Activated CD4-positive, alpha-beta T cell treated with anti-CD3 and anti-CD28 coated beads, Interleukin-2, amount 50 U/mL, for 16 hours (primary cell): Measurements from ENCODE around the gene BASP1.
"Not testable (repeated sequence)": the region's sequence is repeated elsewhere in the genome, so short reads cannot be mapped to it uniquely, and the experiment has no call there.

Source experiments
- DNase-seq: peaks from one replicate; pipeline ENCODE4 v3.0.0-alpha.2; 2020

Gene BASP1

DNA sequence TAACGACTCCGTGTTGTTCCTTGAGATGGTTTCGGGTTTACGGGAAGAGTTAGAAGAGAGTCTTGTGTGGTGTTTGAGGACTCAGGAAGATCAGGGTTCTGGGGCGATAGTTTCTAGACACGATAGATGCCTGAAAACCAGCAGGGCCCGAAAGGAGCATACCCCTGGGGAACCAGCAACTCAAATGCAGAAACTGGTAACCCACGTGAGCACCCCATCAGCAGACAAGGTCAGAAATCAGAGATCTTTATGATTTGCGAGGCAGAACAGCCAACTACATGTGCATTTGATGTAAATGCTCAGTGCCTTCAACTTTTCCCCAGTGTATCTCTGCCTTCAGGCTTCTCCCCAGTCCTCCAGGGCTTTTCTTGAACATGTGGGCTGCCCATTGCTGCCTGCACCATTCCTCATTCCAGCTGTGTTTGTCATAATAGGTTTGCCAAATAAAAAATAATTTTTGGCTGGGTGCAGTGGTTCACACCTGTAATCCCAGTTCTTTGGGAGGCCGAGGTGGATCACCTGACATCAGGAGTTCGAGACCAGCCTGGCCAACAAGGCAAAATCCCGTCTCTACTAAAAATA, 75.1 kb downstream of the BASP1 start:
- DNase-seq = no peak

GRCh38 chr5:17294639-17295311, 77.3 kb downstream of the BASP1 start:
- DNase-seq = no peak

- no peak for DNase-seq
Observed at GRCh38 chr5:17295671-17296070, 78.2 kb downstream of the BASP1 start.

DNA sequence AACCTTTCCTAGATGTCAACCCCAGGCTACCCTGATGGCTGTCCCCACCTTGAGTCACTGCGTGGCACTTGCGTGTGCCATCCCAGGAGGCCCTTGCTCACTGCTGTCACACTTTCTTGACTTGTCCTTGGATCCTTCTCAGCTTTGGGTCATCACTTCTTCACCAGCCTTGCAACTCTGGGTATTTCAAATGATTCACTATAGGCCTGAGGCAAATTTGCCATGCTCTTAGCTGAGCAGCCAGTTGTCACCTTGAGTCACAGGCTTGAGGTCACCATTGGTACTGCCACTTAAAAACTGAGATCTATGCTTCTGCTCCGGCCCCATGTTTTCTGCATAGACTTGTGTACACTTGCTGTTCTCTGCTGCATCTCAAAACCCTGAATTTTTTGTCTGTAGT, 84.7 kb downstream of the BASP1 start:
- DNase-seq = no peak

DNA sequence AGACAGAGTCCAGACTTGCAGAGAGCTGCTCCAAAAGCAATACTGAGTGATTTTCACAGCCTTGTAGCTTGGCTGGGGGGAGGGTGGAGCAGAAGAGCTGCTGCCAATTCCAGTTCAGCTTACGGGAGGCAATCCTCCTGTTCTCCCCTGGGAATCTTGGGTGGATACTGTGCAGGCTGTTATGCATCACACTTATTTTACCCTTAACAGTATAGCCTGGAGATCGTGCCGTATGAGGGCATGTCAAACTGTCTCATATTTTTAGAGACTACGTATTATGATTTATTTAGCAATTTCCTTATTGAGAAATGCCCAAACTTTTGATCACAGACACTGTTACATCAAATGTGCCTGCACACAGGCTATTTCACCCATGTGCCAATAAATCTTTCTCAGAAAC, 85.2 kb downstream of the BASP1 start:
- no peak for DNase-seq

DNA sequence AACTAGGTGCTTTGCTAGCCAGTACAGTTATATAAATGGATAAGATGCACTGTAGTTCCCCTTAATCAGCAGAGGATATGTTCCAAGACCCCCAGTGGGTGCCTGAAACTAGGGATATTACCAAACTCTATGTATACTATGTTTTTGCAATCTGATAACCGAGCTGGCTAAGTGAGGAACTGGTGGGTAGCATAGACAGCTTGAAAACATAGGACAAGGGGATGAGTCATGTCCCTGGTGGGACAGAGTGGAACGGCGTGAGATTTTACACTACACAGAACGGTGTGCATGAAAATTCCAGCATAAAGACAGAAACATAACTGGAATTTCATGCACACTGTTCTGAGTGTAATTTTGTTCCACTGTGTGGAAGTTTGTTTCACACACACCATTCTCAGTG, 86.9 kb downstream of the BASP1 start:
- DNase-seq = no peak

GRCh38 chr5:17305017-17305416, 87.6 kb downstream of the BASP1 start:
- DNase-seq = no peak

DNA sequence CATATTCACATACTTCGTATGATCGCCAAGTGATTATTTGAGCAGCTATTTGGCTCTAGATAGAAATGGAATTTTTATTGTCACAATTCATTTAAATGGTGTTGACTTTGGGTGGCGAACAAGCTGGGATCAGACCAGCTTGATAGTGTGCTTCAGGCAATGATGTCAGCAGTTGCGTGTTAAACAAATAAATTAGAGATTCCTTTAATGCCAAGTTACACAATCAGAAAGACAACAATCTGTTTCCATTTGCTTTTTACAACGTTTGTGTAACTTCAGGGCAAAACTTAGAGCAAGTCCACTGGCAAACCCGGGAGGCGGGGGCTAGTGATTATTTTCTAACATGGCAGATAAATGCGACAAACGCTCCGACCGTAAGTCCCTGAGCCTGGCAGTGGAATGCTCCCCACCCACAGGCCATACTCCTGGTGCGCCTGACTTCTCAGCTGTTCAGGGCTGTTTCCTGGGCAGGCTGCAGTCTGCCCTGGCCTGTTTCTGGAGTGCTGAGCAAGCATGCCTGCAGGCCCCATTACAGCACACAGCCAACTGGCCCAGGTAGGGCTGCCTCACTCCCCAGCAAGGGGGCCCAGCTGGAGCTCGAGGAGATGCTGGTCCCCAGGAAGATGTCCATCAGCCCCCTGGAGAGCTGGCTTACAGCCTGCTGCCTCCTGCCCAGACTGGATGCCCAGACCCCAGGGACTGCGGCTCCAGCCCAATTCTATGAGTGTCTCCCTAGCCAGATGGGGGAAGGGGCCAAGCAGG, 88.7 kb downstream of the BASP1 start:
- DNase-seq = no peak

DNA sequence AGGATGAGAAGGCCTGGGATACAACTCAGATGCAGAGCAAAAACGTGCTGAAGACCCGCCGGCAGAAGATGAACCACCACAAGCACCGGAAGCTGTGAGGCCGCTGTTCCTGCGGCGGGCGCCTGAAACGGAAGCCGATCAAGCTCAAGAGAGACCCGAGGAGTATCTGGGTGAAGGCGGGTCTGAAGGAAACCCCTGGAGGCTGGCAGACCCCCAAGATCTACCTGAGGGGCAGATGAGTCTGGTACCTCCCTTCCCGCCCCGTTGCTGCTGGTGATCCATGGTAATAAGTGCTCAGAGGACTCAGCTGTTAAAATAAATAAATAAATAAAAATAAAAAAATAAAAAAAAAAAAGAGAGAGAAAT, 89.3 kb downstream of the BASP1 start:
- no peak for DNase-seq

DNA sequence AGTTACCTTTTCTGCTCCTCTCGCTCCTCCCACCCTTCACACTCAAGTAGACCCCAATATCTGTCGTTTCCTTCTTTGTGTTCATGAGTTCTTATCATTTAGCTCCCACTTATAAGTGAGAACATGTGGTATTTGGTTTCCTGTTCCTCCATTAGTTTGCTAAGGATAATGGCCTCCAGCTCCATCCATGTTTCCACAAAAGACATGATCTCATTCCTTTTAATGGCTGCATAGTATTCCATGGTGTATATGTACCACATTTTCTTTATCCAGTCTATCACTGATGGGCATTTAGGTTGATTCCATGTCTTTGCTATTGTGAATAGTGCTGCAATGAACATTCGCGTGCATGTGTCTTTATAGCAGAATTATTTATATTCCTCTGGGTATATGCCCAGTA, 90.0 kb downstream of the BASP1 start:
- DNase-seq = not testable (repeated sequence)

- no peak for DNase-seq
Observed at GRCh38 chr5:17308326-17309065, 91.1 kb downstream of the BASP1 start.

DNA sequence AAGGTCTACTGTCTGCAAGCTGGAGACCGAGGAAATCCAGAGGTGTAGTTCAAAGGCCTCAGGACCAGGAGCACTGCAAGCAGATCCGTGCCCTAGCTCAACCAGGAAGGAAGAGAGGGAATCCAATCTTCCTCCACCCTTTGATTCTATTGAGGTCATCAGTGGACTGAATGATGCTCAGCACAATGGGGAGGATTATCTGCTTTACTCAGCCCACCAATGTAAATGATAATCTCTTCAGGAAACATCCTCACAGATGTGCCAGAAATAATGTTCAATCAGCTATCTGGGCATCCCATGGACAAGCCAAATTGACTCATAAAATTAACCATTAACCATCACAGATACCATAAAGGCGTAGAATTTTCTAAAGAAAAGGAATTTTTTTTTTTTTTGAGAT, 92.0 kb downstream of the BASP1 start:
- DNase-seq = no peak

- DNase-seq = not testable (repeated sequence)
Observed at GRCh38 chr5:17310502-17310901, 93.1 kb downstream of the BASP1 start.

- not testable (repeated sequence) for DNase-seq
Observed at GRCh38 chr5:17311811-17312210, 94.4 kb downstream of the BASP1 start.

DNA sequence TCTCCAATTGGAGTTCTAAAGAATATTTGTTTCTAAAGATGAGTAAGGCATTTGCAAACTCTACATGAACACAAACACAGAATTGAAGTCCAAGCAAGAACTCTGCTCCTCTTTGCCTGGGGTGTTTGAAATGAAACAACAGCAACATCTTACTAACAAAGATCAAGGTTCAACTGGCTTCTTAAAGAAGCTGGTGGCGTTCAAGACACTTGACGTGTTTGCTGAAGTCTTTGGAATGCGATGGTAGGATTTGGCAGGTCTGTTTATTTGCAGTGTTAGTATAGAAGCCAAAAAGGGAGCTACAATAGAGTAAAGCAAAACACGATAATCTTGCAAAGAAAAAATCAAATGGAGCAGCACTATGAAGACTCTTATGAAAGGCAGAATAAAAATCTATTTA, 94.9 kb downstream of the BASP1 start:
- DNase-seq = no peak

- no peak for DNase-seq
Observed at GRCh38 chr5:17314907-17315471, 97.6 kb downstream of the BASP1 start.

GRCh38 chr5:17315710-17316221, 98.3 kb downstream of the BASP1 start:
- no peak for DNase-seq

DNA sequence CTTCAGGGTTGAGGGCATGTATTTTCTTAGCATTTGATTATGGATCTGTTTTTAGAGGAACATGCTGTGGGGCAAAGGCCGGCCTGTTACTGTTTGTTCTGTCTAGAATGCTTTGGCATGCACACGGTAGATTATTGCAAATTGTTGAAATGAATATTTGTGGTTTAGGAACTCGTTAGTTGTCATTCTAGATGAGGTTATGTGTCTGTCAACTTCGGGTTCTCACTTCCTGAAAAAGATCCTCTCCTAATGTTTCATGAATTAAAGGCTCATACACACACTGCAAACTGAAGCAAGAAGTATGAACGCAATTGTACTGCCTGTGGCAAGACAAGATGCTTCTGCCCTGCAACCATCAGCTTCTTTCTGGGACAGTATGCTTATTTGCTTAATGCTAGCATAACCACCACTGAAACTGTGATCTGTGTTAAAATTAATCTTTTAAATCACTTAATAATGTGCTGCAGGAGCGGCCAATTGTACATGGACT, 99.6 kb downstream of the BASP1 start:
- DNase-seq = no peak

DNA sequence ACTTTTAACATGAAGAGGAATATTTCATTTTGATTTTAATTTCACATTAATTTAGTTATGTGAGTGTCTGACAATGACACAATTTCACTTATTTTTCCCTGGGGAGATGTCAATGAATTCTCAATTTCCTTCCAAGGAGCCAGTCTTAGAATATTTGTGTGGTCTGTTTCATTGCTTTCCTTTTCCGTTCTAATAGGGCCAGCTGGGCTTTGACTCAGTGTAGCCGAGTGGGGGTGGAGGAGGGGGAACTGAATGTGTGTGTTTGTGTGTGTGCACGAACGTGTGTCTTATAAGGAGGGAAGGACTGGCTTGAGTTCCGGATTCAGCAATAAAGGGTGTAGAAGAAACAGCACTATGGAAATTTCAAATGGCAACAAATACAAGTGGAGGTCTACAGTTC, 100.0 kb downstream of the BASP1 start:
- no peak for DNase-seq

DNA sequence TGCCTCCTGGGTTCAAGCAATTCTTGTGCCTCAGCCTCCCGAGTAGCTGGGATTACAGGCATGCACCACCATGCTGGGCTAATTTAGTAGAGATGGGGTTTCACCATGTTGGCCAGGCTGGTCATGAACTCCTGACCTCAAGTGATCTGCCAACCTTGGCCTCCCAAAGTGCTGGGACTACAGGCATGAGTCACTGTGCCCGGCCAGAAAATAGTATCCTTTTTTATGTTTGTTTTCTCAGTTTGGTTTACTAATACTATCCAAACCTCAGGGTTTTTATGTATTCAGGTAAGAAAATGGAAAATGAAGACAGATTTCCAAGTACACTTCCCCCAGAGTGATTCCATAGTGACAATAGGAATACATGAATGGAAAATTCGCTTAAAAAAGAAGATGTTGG, 101.7 kb downstream of the BASP1 start:
- DNase-seq = not testable (repeated sequence)

- no peak for DNase-seq
Observed at GRCh38 chr5:17325770-17326599, 108.6 kb downstream of the BASP1 start.
